IPS-15b (cell line): Measurements from ENCODE around the gene CASP2.
"Not testable (repeated sequence)": the region's sequence is repeated elsewhere in the genome, so short reads cannot be mapped to it uniquely, and the experiment has no call there.

ENCODE experiments used
- H3K27me3 ChIP-seq: one replicate; pipeline ENCODE4 v1.6.1; 2013; ENCODE audit warnings: low read length; ENCODE audit not compliant: control insufficient read depth, insufficient read depth
- H3K36me3 ChIP-seq: one replicate; pipeline ENCODE4 v1.6.1; 2013; ENCODE audit warnings: low read length; ENCODE audit not compliant: control insufficient read depth, insufficient read depth
- H3K4me1 ChIP-seq: one replicate; pipeline ENCODE4 v1.6.1; 2013; ENCODE audit warnings: mild to moderate bottlenecking, low read length; ENCODE audit not compliant: control insufficient read depth, insufficient read depth
- H3K4me3 ChIP-seq: one replicate; pipeline ENCODE4 v1.5.1; 2013; ENCODE audit warnings: low read depth, low read length
- H3K9ac ChIP-seq: one replicate; pipeline ENCODE4 v1.6.1; 2013; ENCODE audit warnings: low read depth, mild to moderate bottlenecking, low read length
- H3K9me3 ChIP-seq: one replicate; pipeline ENCODE4 v1.6.1; 2013; ENCODE audit warnings: mild to moderate bottlenecking, low read length; ENCODE audit not compliant: control insufficient read depth, insufficient read depth

The CASP2 gene

GRCh38 chr7:143250822-143251221, 37.3 kb upstream of the CASP2 start:
- no peak overlapping the region for H3K9ac ChIP-seq
- H3K4me1 ChIP-seq: no peaks in the 10 kb centered on the region
- peaks cover 3% of the 10 kb centered on the region for H3K27me3 ChIP-seq
- H3K4me3 ChIP-seq: no peak overlapping the region
- no peaks in the 10 kb centered on the region for H3K36me3 ChIP-seq
- H3K9me3 ChIP-seq: no peaks in the 10 kb centered on the region

DNA sequence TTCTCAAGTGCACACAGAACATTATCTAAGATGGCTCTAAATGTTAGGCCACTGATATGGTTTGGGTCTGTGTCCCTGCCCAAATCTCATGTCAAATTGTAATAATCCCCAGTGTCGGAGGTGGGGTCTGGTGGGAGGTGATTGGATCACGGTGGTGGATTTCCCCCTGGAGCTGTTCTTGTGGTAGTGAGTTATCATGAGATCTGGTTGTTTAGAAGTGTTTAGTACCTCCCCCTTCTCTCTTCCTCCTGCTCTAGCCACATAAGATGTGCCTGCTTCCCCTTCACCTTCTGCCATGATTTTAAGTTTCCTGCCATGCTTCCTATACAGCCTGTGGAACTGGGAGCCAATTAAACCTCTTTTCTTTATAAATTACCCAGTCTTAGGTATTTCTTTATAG, 36.1 kb upstream of the CASP2 start:
- Histone ChIP-seq H3K9me3 (no peaks in the 10 kb centered on the region), H3K9ac (no peak overlapping the region), H3K4me1 (no peaks in the 10 kb centered on the region), H3K36me3 (no peaks in the 10 kb centered on the region), H3K4me3 (no peak overlapping the region), H3K27me3 (no peaks in the 10 kb centered on the region)

DNA sequence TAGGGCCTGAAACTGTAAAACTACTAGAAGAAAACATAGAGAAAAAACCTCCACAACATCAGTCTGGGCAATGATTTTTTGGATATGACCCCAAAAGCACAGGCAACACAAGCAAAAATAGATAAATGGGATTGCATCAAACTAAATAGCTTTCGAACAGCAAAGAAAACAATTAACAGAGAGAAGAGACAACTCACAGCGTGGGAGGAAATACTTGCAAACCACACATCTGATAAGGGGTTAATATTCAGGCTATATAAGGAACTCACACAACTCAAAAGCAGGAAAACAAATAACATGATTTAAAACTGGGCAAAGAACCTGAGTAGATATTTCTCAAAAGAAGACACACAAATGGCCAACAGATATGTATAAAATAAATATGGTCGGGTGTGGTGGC, 32.6 kb upstream of the CASP2 start:
- H3K4me1 ChIP-seq: no peaks in the 10 kb centered on the region
- no peaks in the 10 kb centered on the region for H3K27me3 ChIP-seq
- no peaks in the 10 kb centered on the region for H3K9me3 ChIP-seq
- no peaks in the 10 kb centered on the region for H3K36me3 ChIP-seq
- no peak overlapping the region for H3K9ac ChIP-seq
- no peak overlapping the region for H3K4me3 ChIP-seq

DNA sequence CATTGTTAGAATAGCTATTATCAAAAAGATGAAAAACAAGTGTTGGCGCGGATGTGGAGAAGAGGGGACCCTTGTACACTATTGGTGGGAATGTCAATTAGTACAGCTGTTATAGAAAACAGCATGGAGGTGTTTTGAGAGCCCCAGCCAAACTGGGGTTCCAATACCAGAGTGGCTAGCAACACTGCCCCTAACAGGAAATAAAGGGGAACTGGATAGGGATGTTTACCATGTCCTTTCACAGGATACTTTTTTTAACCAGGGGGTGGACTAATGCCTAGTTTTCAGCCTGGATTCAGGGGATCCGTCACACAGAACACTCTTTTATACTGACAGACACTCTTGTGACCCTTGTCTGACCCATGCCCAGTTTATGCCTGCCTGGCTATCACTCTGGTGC, 31.8 kb upstream of the CASP2 start:
- no peaks in the 10 kb centered on the region for H3K9me3 ChIP-seq
- no peaks in the 10 kb centered on the region for H3K36me3 ChIP-seq

GRCh38 chr7:143256932-143257331, 31.2 kb upstream of the CASP2 start:
- H3K4me3 ChIP-seq: no peak overlapping the region
- no peaks in the 10 kb centered on the region for H3K36me3 ChIP-seq
- H3K9me3 ChIP-seq: no peaks in the 10 kb centered on the region
- no peaks in the 10 kb centered on the region for H3K27me3 ChIP-seq
- H3K9ac ChIP-seq: no peak overlapping the region
- H3K4me1 ChIP-seq: no peaks in the 10 kb centered on the region

More for the DNA sequence above, 31.8 kb upstream of the CASP2 start:
- Histone ChIP-seq H3K4me3 (no peak overlapping the region), H3K27me3 (no peaks in the 10 kb centered on the region), H3K9ac (no peak overlapping the region), H3K4me1 (no peaks in the 10 kb centered on the region)

GRCh38 chr7:143257501-143257900, 30.6 kb upstream of the CASP2 start:
- Histone ChIP-seq H3K9ac (no peak overlapping the region), H3K4me1 (no peaks in the 10 kb centered on the region), H3K36me3 (no peaks in the 10 kb centered on the region), H3K9me3 (no peaks in the 10 kb centered on the region), H3K27me3 (no peaks in the 10 kb centered on the region), H3K4me3 (no peak overlapping the region)

DNA sequence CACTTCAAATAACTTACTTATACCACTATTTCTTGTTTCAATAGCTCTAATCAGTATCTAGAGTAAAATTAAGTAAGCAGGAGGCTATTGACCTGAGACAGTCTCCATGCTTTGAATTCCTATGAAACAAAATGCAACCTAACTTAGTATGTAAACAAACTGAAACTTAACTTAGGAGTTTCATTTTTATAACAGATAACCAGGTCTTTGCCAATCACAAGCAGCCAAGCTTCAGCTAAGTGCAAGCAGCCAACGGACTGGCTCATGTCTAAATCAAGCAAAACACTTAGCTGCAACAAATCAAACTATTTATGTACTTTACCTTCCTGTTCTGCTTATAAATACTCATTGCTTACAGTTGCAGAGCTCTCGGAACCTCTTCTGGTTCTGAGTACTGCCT, 29.3 kb upstream of the CASP2 start:
- no peaks in the 10 kb centered on the region for H3K36me3 ChIP-seq
- no peaks in the 10 kb centered on the region for H3K9me3 ChIP-seq
- no peak overlapping the region for H3K4me3 ChIP-seq
- no peak overlapping the region for H3K9ac ChIP-seq
- H3K4me1 ChIP-seq: peaks cover 3% of the 10 kb centered on the region
- H3K27me3 ChIP-seq: no peaks in the 10 kb centered on the region

DNA sequence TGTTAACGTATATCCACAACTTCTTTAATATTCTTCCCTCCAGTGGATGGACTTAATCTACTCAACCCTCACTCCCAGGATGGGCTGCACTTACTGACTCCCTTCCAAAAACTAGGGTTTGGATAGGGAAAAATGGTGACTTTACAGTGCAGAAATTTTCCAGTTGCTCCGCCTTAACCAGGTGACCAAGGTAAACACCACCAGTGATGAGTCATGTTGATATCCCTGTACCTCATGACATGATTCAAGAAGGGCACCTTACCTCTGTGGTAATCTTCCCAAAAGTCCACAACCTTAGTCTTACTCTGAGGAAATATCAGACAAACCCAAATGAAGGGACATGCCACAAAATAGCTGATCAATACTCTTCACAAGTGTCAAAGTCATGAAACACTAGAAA, 28.4 kb upstream of the CASP2 start:
- no peak overlapping the region for H3K9ac ChIP-seq
- H3K4me3 ChIP-seq: no peak overlapping the region
- H3K36me3 ChIP-seq: no peaks in the 10 kb centered on the region
- H3K9me3 ChIP-seq: no peaks in the 10 kb centered on the region
- H3K27me3 ChIP-seq: peaks cover 5% of the 10 kb centered on the region
- H3K4me1 ChIP-seq: peaks cover 3% of the 10 kb centered on the region

- no peaks in the 10 kb centered on the region for H3K9me3 ChIP-seq
- peaks cover 3% of the 10 kb centered on the region for H3K4me1 ChIP-seq
- no peak overlapping the region for H3K9ac ChIP-seq
- H3K4me3 ChIP-seq: no peak overlapping the region
- no peaks in the 10 kb centered on the region for H3K36me3 ChIP-seq
- peaks cover 7% of the 10 kb centered on the region for H3K27me3 ChIP-seq
These were observed 26.2 kb upstream of the CASP2 start for GRCh38 chr7:143261901-143262300.

DNA sequence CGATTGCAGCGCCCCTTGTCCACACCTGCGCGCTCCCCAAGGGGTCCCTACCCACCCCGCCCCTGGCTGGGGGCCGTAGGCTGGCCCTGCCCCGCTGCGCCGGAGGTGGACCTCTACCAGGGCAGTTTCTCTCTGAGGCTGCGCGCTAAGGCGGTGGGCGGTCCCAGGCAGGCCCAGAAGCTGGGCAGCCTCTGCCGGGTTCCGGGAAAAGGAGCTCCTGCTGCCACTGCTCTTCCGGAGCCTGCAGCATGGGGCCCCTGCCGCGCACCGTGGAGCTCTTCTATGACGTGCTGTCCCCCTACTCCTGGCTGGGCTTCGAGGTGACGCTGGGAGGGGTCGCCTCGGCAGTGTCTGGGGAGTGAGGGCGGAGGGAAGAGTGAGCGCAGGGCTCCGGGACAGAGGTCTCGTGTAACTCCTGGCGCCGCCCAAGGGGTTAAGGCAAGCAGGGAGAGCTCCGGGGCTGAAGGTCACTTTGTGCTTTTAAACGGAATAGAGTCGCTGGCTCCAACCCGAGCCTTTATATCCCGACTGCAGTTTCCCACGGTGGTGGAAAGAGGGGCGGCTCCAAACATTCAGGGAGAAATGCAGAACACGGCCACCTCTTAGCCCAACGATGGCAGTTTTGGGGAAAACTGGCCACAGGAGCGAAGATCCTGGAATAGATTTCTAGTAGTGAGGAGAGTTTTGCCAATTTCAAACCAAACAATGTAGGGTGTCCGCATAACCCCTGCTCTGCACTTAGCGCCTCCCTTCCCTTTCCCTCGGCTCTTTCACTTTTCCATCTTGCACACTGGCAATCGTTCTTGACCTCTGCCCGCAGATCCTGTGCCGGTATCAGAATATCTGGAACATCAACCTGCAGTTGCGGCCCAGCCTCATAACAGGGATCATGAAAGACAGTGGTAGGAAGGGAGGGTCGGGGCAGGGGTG, 24.6 kb upstream of the CASP2 start, which contains the start of gene GSTK1:
Gene GSTK1, plus strand, starts transcription at position 176 of the 930 bp plus-strand sequence. Its CDS starts 73 bp downstream, at position 249.
- Histone ChIP-seq H3K4me3 (peak within 1 kb of the TSS; percentile 89), H3K27me3 (peaks cover 7% of the 10 kb centered on the region), H3K9ac (peak within 1 kb of the TSS; percentile 83), H3K36me3 (no peaks in the 10 kb centered on the region), H3K9me3 (no peaks in the 10 kb centered on the region), H3K4me1 (peaks cover 3% of the 10 kb centered on the region)

DNA sequence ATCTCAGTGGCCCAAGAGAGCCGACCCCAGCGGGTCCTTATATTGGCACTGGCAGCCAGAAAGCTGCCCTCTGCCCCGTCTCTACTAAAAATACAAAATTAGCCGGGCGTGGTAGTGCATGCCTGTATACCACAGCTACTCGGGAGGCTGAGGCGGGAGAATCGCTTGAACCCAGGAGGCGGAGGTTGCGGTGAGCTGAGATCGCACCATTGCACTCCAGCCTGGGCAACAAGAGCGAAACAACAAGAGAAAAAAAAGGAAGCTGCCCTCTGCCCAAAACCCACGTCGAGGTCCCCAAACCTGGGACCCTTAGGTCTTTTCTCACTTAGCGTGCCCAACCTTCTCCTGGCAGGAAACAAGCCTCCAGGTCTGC, 24.0 kb upstream of the CASP2 start:
- not testable (repeated sequence) for H3K9me3 ChIP-seq, H3K9ac ChIP-seq, H3K36me3 ChIP-seq, H3K27me3 ChIP-seq, H3K4me1 ChIP-seq
- H3K4me3 ChIP-seq: peak overlapping the region; percentile 89

DNA sequence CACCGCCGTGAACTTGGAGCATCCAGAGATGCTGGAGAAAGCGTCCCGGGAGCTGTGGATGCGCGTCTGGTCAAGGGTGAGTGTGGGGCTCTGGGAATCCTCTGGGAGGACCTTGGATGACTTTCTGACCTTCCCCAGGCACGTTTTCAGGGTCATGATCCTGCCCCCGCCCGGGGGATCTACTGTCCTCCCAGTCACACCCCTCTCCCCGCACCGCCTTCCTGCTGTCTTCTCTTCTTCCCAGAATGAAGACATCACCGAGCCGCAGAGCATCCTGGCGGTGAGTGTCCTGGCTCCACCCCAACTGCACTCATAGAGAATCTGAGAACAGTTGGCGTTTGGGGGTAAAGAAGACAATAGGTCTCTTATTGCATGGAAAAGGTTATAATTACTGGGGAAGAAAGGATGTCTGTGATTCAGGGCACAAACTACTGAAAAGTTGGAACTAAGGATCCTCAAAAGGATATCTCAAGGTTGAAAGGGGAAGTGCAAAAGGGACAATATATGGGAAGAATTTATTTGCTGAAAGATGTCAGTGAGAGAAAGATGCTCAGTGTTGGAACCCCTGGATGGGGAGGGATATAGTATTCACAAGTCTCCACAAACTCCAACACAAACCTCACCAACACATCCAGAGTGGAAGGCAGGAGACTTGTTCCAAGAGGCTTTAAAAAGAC, 23.0 kb upstream of the CASP2 start:
- H3K9me3 ChIP-seq: no peaks in the 10 kb centered on the region
- no peak overlapping the region for H3K4me3 ChIP-seq
- H3K4me1 ChIP-seq: peaks cover 3% of the 10 kb centered on the region
- H3K9ac ChIP-seq: no peak overlapping the region
- peaks cover 7% of the 10 kb centered on the region for H3K27me3 ChIP-seq
- no peaks in the 10 kb centered on the region for H3K36me3 ChIP-seq
